Mucosa of rectum (tissue), 2 donors: ENCODE data around the gene BBS4.
"Not testable (repeated sequence)": the region's sequence is repeated elsewhere in the genome, so short reads cannot be mapped to it uniquely, and the experiment has no call there.

ENCODE experiments used
- H3K27ac ChIP-seq, 2 donors: one replicate each; pipeline ENCODE4 v1.7.0; 2013; ENCODE audit warnings: inconsistent platforms in 2 of 2, low read depth in 2 of 2, low read length in 2 of 2
- H3K27me3 ChIP-seq, 2 donors: one replicate each; pipeline ENCODE4 v1.7.0; 2013; ENCODE audit warnings: low read length in 2 of 2; ENCODE audit not compliant: control insufficient read depth in 2 of 2, insufficient read depth in 2 of 2
- H3K36me3 ChIP-seq, 2 donors: one replicate each; pipeline ENCODE4 v1.7.0; 2013; ENCODE audit warnings: low read length in 2 of 2; ENCODE audit not compliant: control insufficient read depth in 2 of 2, insufficient read depth in 2 of 2
- H3K4me1 ChIP-seq, 2 donors: one replicate each; pipeline ENCODE4 v1.7.0; 2013; ENCODE audit warnings: low read length in 2 of 2, mild to moderate bottlenecking in 1 of 2; ENCODE audit not compliant: control insufficient read depth in 2 of 2, insufficient read depth in 2 of 2
- H3K4me3 ChIP-seq, 2 donors: one replicate each; pipeline ENCODE4 v1.7.0; 2013; ENCODE audit warnings: low read length in 2 of 2
- H3K9ac ChIP-seq, 2 donors: one replicate each; pipeline ENCODE4 v1.7.0; 2013; ENCODE audit warnings: low read length in 2 of 2, low read depth in 1 of 2, mild to moderate bottlenecking in 1 of 2
- H3K9me3 ChIP-seq, 2 donors: one replicate each; pipeline ENCODE4 v1.7.0; 2013; ENCODE audit warnings: low read length in 2 of 2; ENCODE audit not compliant: control insufficient read depth in 2 of 2
- donor health status: healthy.
- donor health status: Normal muscosa, but diverticular disease.

The BBS4 gene

DNA sequence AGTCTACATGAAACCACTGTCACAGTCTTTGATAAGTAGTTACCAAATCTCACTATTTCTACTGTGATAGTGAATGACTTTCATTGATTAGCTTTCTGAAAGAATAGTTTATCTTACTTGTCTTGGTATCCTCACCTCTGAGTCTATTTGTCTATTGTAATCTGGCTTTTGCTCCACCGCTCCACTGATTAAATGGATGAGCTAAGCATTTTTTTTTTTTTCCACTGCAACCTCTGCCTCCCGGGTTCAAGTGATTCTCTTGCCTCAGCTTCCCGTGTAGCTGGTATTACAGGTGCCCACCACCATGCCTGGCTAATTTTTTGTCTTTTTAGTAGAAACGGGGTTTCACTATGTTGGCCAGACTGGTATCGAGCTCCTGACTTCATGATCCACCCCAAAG, 12.9 kb downstream of the BBS4 start:
- Histone ChIP-seq H3K27ac (no peak overlapping the region), H3K4me1 (no peaks in the 10 kb centered on the region), H3K9ac (no peak overlapping the region), H3K36me3 (no peaks in the 10 kb centered on the region), H3K9me3 (no peaks in the 10 kb centered on the region), H3K4me3 (no peak overlapping the region), H3K27me3 (no peaks in the 10 kb centered on the region)

DNA sequence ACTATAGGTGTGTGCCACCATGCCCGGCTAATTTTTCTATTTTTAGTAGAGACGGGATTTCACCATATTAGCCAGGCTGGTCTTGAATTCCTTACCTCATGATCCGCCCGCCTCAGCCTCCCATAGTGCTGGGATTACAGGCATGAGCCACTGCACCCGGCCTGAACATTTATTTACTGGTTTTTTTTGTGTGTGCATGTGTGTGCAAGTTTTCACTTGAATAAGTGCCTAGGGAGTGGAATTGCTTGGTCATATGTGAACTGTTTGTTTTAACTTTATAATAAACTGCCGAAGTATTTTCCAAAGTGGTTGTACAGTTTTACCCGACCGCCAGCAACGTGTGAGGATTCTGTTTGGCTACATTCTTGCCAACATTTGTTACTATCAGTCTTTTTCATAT, 14.1 kb downstream of the BBS4 start:
- H3K36me3 ChIP-seq, result no peaks in the 10 kb centered on the region
- no peak overlapping the region for H3K27ac ChIP-seq

DNA sequence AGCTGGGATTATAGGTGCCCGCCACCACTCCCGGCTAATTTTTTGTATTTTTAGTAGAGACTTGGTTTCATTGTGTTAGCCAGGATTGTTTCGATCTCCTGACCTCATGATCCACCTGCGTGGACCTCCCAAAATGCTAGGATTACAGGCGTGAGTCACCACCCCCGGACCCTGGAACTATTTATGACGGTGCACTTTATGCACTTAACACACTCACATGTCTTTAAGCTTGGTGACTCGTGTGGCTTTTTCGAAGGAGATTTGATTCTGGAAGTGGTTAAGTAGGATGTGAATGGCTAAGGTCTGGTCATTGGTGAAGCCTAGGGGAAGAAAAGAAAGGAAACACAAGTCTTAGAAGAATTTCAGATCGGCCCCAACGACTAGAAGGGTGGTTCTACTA, 20.3 kb downstream of the BBS4 start:
- Histone ChIP-seq H3K27me3 (no peaks in the 10 kb centered on the region), H3K9me3 (no peaks in the 10 kb centered on the region), H3K9ac (no peak overlapping the region), H3K4me3 (no peak overlapping the region), H3K36me3 (no peaks in the 10 kb centered on the region), H3K27ac (no peak overlapping the region), H3K4me1 (no peaks in the 10 kb centered on the region)

More for the DNA sequence above, 14.1 kb downstream of the BBS4 start:
- no peaks in the 10 kb centered on the region for H3K4me1 ChIP-seq
- no peak overlapping the region for H3K9ac ChIP-seq
- H3K4me3 ChIP-seq, result no peak overlapping the region
- no peaks in the 10 kb centered on the region for H3K27me3 ChIP-seq
- no peaks in the 10 kb centered on the region for H3K9me3 ChIP-seq

DNA sequence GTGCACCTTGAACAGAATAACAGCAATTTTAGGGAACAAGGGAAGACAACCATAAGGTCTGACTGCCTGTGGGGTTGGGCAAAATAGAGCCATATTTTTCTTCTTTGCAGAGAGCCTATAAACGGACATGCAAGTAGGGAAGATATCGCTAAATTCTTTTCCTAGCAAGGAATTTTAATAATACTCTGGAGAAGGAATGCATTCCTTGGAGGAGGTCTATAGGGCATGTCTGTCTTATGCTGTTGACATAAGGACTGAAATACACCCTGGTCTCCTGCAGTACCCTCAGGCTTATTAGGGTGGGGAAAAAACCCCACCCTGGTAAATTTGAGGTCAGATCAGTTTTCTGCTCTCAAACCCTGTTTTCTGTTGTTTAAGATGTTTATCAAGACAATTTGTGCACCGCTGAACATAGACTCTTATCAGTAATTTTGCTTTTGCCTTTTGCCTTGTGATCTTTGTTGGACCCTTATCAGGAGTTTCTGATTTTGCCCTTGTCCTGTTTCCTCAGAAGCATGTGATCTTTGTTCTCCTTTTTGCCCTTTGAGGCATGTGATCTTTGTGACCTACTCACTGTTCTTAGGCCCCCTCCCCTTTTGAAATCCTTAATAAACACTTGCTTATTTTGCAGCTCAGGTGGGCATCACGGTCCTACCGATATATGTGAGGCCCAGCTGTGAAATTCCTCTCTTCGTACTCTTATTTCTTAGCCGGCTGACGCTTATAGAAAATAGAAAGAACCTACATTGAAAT, 22.7 kb downstream of the BBS4 start:
- not testable (repeated sequence) for H3K27ac ChIP-seq, H3K9me3 ChIP-seq
- H3K36me3 ChIP-seq, result peaks cover 3 to 13% of the 10 kb centered on the region in 2 donors

DNA sequence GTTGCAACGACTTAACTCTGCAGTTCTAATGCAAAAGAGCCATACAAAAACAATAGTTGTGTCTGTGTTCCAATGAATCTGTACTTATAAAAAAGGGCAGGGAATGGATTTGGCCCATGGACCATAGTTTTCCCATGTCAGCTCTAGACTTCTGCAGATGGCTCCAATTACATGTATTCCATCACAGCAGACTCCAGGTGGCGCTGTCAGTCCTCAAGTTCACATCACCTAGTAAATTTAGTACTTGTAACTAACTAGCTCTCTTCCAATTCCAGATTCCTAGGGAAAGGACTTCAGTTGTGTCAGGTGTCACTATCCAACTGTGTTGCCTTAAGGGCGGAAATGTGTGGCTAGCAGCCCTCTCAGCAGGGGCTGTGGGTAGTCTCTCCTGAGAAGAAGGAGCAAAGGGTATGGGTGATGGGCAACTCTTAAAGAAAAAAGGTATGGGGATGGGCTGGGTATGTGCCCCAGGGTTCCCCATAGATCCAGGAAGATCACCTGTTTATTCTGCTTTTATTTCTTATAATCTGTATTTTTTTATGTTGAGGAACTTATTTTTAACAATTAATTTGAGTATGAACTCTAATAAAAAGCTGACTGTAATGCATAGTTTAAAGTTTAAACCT, 36.2 kb downstream of the BBS4 start:
- H3K27me3 ChIP-seq, result no peaks in the 10 kb centered on the region
- no peak overlapping the region for H3K9ac ChIP-seq
- H3K36me3 ChIP-seq, result peaks cover 4 to 9% of the 10 kb centered on the region in 2 donors
- H3K9me3 ChIP-seq, result no peaks in the 10 kb centered on the region
- H3K4me1 ChIP-seq, result no peaks in the 10 kb centered on the region
- H3K4me3 ChIP-seq, result no peak overlapping the region
- no peak overlapping the region for H3K27ac ChIP-seq

More for the DNA sequence above, 22.7 kb downstream of the BBS4 start:
- not testable (repeated sequence) for H3K9ac ChIP-seq, H3K27me3 ChIP-seq, H3K4me3 ChIP-seq, H3K4me1 ChIP-seq

DNA sequence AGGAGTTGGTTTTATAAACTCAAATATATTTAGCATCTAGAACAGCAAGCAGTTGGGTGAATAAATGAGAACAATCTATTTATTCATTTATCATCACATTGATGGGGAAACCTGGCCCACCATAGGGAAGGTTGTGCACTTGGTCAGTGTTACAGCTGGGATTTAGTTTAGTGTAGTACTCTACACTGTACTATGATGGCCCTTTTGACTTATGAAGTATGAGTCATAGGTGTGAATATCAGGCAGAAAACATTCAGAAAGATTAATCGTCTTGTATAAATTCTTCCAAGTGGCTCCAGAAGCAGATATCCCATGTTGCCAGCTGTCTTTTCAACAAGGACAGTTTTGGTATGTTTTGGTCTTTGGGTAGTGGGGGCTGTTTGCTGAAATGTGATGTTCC, 38.0 kb downstream of the BBS4 start:
- Histone ChIP-seq H3K9me3 (no peaks in the 10 kb centered on the region), H3K9ac (no peak overlapping the region), H3K36me3 (peaks cover 7 to 8% of the 10 kb centered on the region in 2 donors), H3K4me1 (no peaks in the 10 kb centered on the region), H3K27ac (no peak overlapping the region), H3K4me3 (no peak overlapping the region), H3K27me3 (no peaks in the 10 kb centered on the region)

DNA sequence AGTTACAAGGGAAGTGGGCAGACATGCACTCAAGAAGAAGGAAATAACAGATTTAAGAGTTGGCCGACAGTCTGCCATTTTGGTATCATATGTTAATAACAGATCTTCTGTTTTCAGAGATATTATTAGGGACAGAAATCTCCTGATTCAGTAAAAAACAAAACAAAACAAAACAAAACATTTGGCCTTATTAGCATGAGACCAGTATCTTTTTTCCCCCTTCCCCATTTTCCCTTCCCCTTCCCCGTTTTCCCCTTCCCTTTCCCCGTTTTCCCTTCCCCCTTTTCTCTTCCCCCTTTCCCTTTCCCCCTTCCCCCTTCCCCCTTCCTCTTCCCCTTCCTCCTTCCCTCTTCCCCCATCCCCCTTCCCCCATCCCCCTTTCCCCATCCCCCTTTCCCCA, 39.4 kb downstream of the BBS4 start:
- Histone ChIP-seq H3K27ac (no peak overlapping the region), H3K9me3 (no peaks in the 10 kb centered on the region), H3K4me3 (no peak overlapping the region), H3K36me3 (peaks cover 7 to 8% of the 10 kb centered on the region in 2 donors), H3K4me1 (no peaks in the 10 kb centered on the region), H3K27me3 (no peaks in the 10 kb centered on the region), H3K9ac (no peak overlapping the region)

DNA sequence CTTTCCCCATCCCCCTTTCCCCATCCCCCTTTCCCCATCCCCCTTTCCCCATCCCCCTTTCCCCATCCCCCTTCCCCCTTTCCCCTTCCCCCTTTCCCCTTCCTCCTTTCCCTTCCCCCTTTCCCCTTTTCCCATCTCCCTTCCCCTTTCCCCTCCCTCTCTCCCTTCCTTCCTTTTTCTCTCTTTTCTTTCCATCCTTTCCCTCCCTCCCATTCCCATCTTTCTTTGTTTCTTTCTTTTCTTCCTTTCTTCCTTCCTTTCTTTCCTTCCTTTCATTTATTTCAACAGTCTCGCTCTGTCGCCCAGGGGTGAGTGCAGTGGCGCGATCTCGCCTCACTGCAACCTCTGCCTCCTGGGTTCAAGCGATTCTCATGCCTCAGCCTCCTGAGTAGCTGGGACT, 39.8 kb downstream of the BBS4 start:
- not testable (repeated sequence) for H3K27ac ChIP-seq, H3K9me3 ChIP-seq, H3K27me3 ChIP-seq, H3K4me3 ChIP-seq, H3K4me1 ChIP-seq, H3K36me3 ChIP-seq, H3K9ac ChIP-seq

DNA sequence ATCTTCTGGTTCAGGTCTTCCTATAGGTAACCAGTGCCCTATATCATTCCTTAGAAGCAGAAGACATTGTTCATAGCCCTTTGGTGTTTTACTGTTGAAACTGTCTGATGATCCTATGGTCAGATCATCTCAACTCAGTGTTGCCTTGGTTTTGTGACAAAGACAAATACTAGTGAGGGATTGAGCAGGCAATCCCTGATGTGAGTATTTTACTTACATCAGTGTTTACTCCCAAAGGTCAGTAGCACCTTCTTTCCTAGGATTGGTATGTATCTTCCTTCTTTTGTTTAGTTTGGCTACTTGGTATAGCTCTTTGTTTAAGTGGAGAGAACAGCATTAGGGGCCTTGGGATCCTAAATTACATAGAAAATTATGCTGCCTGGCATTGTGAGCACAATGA, 41.1 kb downstream of the BBS4 start:
- no peaks in the 10 kb centered on the region for H3K27me3 ChIP-seq
- no peaks in the 10 kb centered on the region for H3K9me3 ChIP-seq
- no peak overlapping the region for H3K4me3 ChIP-seq
- no peak overlapping the region for H3K27ac ChIP-seq
- no peak overlapping the region for H3K9ac ChIP-seq
- peaks cover 10 to 14% of the 10 kb centered on the region in 2 donors for H3K36me3 ChIP-seq
- H3K4me1 ChIP-seq, result no peaks in the 10 kb centered on the region

DNA sequence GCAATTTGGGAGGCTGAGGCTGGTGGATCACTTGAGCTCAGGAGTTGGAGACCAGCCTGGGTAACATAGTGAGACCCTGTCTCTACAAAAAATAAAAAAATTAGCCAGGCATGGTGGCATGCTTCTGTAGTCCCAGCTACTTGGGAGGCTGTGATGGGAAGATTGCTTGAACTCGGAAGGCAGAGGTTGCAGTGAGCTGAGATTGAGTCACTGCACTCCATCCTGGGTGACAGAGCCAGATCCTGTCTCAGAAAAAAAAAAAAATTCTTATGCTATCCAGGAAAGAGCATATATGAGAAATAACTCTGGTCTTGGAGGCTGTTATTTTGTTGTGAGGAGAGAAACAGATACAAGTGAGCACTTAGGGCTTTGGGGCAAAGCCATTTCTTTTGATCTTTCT, 42.2 kb downstream of the BBS4 start:
- not testable (repeated sequence) for H3K4me3 ChIP-seq, H3K4me1 ChIP-seq, H3K27me3 ChIP-seq, H3K27ac ChIP-seq, H3K9ac ChIP-seq, H3K9me3 ChIP-seq
- peaks cover 10 to 14% of the 10 kb centered on the region in 2 donors for H3K36me3 ChIP-seq
